Thoracic aorta (tissue), 2 donors: ENCODE results near the gene PPP4C. TPM values are rescaled to one million over a fixed set of nuclear protein-coding genes. Genes with fewer than 3 reads are reported as not detected.

Experiments used
- ATAC-seq: fragments of 150-250 bp; one replicate; pipeline ENCODE4 v1.8.0; 2017; ENCODE audit warnings: low read depth; ENCODE audit not compliant: insufficient number of reproducible peaks, low FRiP score
- DNase-seq: peaks from one replicate; pipeline ENCODE4 v3.0.0-alpha.2; 2020; ENCODE audit warnings: low spot score
- H3K27ac ChIP-seq, 2 donors: fragments of 200-600 bp; sonication (generic); 1 replicate in 1 of 2; 2 replicates in 1 of 2; pipeline ENCODE4 v1.5.1; 2016; ENCODE audit warnings: mild to moderate bottlenecking in 2 of 2, moderate library complexity in 2 of 2
- H3K27me3 ChIP-seq: fragments of 200-600 bp; sonication (generic); replicated peaks from 2 replicates; pipeline ENCODE4 v1.6.0; 2016; ENCODE audit warnings: mild to moderate bottlenecking; ENCODE audit not compliant: insufficient read depth
- H3K36me3 ChIP-seq: fragments of 200-600 bp; sonication (generic); one replicate; pipeline ENCODE4 v1.5.1; 2016
- H3K4me1 ChIP-seq, 2 donors: fragments of 200-600 bp; sonication (generic); 1 replicate in 1 of 2; 2 replicates in 1 of 2; pipeline versions ENCODE4 v1.5.1 to v1.6.0; 2016; ENCODE audit warnings: low read depth in 2 of 2, mild to moderate bottlenecking in 1 of 2; ENCODE audit not compliant: control insufficient read depth in 1 of 2
- H3K4me3 ChIP-seq: fragments of 200-600 bp; sonication (generic); 2 replicates; pipeline ENCODE4 v1.5.1; 2016; ENCODE audit warnings: mild to moderate bottlenecking
- H3K9me3 ChIP-seq: fragments of 200-600 bp; sonication (generic); 2 replicates; pipeline ENCODE4 v1.5.1; 2016
- total RNA-seq, 2 donors: library from RNA; depleted of rRNA; stranded (reverse); fragments of >200 nt; gene quantifications; one replicate each; pipeline versions ENCODE4 v1.1.0 to v1.2.3, GENCODE V29; 2016
- TF ChIP-seq, protein P1 (sequence below): fragments of 200-600 bp; sonication (generic); IDR thresholded peaks from one replicate; pipeline ENCODE4 v1.5.1; 2019; ENCODE audit warnings: antibody characterized with exemption

The PPP4C gene
- total RNA-seq, 2 donors from 2014 or later: 37.7 to 54.2 TPM

- TF ChIP-seq, protein P1, sequence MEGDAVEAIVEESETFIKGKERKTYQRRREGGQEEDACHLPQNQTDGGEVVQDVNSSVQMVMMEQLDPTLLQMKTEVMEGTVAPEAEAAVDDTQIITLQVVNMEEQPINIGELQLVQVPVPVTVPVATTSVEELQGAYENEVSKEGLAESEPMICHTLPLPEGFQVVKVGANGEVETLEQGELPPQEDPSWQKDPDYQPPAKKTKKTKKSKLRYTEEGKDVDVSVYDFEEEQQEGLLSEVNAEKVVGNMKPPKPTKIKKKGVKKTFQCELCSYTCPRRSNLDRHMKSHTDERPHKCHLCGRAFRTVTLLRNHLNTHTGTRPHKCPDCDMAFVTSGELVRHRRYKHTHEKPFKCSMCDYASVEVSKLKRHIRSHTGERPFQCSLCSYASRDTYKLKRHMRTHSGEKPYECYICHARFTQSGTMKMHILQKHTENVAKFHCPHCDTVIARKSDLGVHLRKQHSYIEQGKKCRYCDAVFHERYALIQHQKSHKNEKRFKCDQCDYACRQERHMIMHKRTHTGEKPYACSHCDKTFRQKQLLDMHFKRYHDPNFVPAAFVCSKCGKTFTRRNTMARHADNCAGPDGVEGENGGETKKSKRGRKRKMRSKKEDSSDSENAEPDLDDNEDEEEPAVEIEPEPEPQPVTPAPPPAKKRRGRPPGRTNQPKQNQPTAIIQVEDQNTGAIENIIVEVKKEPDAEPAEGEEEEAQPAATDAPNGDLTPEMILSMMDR: no peak
- DNase-seq (no peak), ATAC-seq (no peak)
- H3K36me3 ChIP-seq: no peaks in the 10 kb centered on the region
- peaks cover 7 to 9% of the 10 kb centered on the region in 2 donors for H3K4me1 ChIP-seq
- H3K9me3 ChIP-seq: no peaks in the 10 kb centered on the region
- H3K27ac ChIP-seq: no peak overlapping the region
- no peak overlapping the region for H3K4me3 ChIP-seq
- H3K27me3 ChIP-seq: no peaks in the 10 kb centered on the region
Measured at GRCh38 chr16:30051518-30051917, 24.3 kb upstream of the PPP4C start.

DNA sequence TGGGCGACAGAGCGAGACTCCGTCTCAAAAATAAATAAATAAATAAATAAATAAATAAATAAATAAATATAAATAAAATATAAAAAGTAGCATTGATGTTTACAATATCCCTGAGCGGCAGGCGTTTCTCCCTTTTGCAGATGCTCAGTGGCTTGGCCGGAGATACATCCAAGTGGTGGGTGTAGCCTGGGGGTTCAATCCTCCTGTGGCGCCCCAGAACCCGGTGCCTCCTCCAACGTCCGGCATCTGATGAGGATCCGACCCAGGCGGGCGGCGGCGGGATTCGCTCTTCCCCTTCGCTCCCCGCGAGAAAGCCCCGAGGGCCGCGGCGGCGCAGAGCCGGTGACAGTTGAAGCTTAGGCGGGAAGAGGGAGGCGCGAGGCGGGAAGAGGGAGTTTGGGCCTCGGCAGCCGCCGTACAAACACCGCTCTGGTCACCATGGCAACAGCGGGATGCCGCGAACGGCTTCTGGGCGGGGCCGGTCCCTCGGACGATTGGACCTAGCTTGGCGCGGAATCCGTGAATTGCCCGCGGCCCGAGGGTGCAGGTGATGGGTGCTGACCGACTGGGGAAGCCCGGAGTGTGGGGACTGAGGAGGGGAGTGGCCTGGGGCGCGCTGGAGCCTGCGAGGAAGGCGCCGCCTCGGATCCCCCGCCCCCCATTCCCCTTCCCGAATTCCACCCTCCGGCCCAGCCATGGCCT, 23.0 kb upstream of the PPP4C start:
- ATAC-seq (peak; percentile 55), DNase-seq (peak; percentile 67)
- Histone ChIP-seq H3K27ac (peak overlapping the region; percentile 27 to 60), H3K4me1 (peaks cover 7 to 9% of the 10 kb centered on the region in 2 donors), H3K27me3 (no peaks in the 10 kb centered on the region), H3K4me3 (peak overlapping the region; percentile 88), H3K9me3 (no peaks in the 10 kb centered on the region), H3K36me3 (no peaks in the 10 kb centered on the region)
- TF ChIP-seq, protein P1: no peak

- peak; percentile 16 for ATAC-seq
- TF ChIP-seq, protein P1: no peak
- peak overlapping the region; percentile 27 to 60 for H3K27ac ChIP-seq
Measured at GRCh38 chr16:30053376-30054015, 22.3 kb upstream of the PPP4C start.

GRCh38 chr16:30054451-30054850, 21.3 kb upstream of the PPP4C start:
- TF ChIP-seq, protein P1: no peak
- Histone ChIP-seq H3K4me3 (no peak overlapping the region), H3K9me3 (no peaks in the 10 kb centered on the region), H3K36me3 (no peaks in the 10 kb centered on the region), H3K27me3 (no peaks in the 10 kb centered on the region), H3K27ac (no peak overlapping the region), H3K4me1 (peaks cover 7 to 9% of the 10 kb centered on the region in 2 donors)
- ATAC-seq (no peak), DNase-seq (no peak)

More at GRCh38 chr16:30053376-30054015, 22.3 kb upstream of the PPP4C start:
- Histone ChIP-seq H3K36me3 (no peaks in the 10 kb centered on the region), H3K4me3 (peak overlapping the region; percentile 88), H3K9me3 (no peaks in the 10 kb centered on the region), H3K4me1 (peaks cover 7 to 9% of the 10 kb centered on the region in 2 donors), H3K27me3 (no peaks in the 10 kb centered on the region)
- DNase-seq: no peak

GRCh38 chr16:30054959-30055553, 20.7 kb upstream of the PPP4C start:
- TF ChIP-seq, protein P1: no peak
- ATAC-seq: no peak
- Histone ChIP-seq H3K9me3 (no peaks in the 10 kb centered on the region), H3K4me1 (peaks cover 7 to 9% of the 10 kb centered on the region in 2 donors), H3K27ac (no peak overlapping the region), H3K4me3 (no peak overlapping the region), H3K36me3 (no peaks in the 10 kb centered on the region), H3K27me3 (no peaks in the 10 kb centered on the region)
- no peak for DNase-seq
